GM20000 (cell line): ENCODE results near the gene NUMBL.

Source experiments
- DNase-seq: peaks from one replicate; pipeline ENCODE4 v3.0.0; 2012; ENCODE audit warnings: low spot score
- CTCF ChIP-seq: IDR thresholded peaks from 2 replicates; pipeline ENCODE4 v1.5.1; 2012; ENCODE audit warnings: mild to moderate bottlenecking, control low read depth; ENCODE audit errors: extremely low read depth, missing control alignments

Gene NUMBL

GRCh38 chr19:40677156-40677555, 13.3 kb downstream of the NUMBL start:
- no peak for DNase-seq
- no peak for TF ChIP-seq CTCF

DNA sequence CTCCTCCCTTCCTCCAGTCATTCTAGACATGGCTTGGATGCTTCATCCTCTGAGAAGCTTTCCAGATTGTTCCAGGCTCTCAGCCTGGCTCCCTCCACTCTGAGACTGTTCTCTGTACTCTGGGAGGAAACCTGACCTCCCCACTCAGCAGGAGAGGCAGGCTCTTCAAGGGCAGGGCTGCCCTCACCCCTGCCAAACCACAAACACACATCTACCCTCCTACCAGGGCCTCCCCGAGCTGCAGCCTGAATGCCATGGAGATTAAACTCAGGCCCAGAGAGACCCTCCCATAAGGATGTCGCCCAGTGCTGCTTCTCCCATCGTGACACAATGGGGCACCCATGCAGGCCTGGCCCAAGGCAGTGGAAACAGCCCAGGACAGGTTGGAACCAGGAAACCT, 16.2 kb downstream of the NUMBL start:
- TF ChIP-seq CTCF = no peak

GRCh38 chr19:40673397-40673796, 17.1 kb downstream of the NUMBL start:
- no peak for TF ChIP-seq CTCF
- no peak for DNase-seq

More for the DNA sequence above, 16.2 kb downstream of the NUMBL start:
- DNase-seq = no peak

- DNase-seq = no peak
- no peak for TF ChIP-seq CTCF
These were observed 17.7 kb downstream of the NUMBL start for GRCh38 chr19:40672573-40673299.

GRCh38 chr19:40672038-40672437, 18.4 kb downstream of the NUMBL start:
- no peak for DNase-seq
- no peak for TF ChIP-seq CTCF

DNA sequence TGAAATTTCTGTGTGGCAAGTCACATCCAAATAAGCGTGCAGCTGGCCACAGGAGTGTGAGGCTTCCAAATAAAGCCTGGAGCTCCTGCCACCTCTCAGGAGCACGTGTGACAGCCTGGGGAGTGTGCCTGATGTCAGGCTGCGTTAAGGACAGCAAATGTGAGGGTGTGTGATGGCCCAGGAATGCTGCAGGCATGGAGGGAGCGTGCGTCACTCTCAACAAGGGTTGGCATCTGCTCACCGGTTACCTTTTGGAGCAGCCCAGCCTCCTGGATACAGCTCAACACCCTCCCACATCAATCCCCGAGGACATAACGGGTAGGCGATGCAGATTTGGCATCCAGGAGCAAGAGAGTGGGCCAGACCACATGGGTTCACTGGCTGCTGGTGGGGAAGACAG, 19.0 kb downstream of the NUMBL start:
- DNase-seq = no peak
- no peak for TF ChIP-seq CTCF

DNA sequence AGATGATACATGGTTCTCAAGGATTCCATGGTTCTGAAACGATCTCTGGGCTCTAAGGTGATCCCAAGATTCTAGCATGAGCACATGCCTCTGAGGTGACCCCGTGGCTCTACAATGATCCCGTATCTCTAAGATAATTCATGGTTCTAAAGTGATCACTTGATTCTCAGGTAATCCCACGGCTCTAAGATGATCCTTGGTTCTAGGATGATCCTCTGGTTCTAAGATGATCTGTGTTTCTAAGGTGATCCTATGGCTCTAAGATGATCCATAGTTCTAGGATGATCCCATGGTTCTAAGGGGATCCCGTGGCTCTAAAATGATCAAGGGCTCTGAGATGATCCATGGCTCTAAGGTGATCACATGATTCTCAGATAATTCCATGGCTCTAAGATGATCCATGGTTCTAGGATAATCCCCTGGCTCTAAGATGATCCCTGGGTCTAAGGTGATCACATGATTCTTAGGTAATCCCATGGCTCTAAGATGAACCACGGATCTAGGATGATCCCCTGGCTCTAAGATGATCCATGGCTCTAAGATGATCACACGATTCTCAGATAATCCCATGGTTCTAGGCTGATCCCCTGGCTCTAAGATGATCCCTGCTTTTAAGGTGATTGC, 21.3 kb downstream of the NUMBL start:
- no peak for TF ChIP-seq CTCF
- DNase-seq = no peak
